Measurements from ENCODE around the gene PIGT.

DNA sequence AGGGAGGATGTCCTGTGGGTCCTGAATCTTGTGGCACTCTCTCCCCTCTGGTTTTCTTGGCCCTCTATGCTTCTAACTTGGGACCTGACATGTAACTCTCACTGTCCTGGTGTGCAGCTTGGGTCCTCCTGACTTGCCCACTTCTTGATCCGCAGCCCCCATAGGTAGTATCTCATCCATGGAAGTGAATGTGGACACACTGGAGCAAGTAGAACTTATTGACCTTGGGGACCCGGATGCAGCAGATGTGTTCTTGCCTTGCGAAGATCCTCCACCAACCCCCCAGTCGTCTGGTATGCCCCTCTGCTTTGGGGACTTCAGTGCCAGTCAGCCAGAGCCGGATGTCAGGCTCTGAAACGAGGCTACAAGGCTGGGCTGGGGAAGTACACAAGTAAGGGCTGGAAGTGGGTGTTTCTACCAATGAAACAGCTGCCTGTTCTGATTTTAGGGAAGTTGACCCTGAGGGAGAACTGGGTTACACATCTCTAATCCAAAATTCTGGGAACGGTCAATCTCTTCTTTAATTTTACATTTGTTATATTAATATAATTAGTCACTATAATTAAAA, 7.2 kb upstream of the PIGT start:
- TF ChIP-seq, protein P1, sequence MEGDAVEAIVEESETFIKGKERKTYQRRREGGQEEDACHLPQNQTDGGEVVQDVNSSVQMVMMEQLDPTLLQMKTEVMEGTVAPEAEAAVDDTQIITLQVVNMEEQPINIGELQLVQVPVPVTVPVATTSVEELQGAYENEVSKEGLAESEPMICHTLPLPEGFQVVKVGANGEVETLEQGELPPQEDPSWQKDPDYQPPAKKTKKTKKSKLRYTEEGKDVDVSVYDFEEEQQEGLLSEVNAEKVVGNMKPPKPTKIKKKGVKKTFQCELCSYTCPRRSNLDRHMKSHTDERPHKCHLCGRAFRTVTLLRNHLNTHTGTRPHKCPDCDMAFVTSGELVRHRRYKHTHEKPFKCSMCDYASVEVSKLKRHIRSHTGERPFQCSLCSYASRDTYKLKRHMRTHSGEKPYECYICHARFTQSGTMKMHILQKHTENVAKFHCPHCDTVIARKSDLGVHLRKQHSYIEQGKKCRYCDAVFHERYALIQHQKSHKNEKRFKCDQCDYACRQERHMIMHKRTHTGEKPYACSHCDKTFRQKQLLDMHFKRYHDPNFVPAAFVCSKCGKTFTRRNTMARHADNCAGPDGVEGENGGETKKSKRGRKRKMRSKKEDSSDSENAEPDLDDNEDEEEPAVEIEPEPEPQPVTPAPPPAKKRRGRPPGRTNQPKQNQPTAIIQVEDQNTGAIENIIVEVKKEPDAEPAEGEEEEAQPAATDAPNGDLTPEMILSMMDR (IDR thresholded peaks at IDR 0.05): no peak
- no peak for TF ChIP-seq POLR2AphosphoS5 (IDR thresholded peaks at IDR 0.05; ENCODE audit: insufficient read depth in 1 of 2, low read depth in 1 of 2)
- no peak for TF ChIP-seq POLR2A (IDR thresholded peaks at IDR 0.05)

Measured in vagina (tissue), 2 donors.